ENCODE data around the gene IFNL1.

DNA sequence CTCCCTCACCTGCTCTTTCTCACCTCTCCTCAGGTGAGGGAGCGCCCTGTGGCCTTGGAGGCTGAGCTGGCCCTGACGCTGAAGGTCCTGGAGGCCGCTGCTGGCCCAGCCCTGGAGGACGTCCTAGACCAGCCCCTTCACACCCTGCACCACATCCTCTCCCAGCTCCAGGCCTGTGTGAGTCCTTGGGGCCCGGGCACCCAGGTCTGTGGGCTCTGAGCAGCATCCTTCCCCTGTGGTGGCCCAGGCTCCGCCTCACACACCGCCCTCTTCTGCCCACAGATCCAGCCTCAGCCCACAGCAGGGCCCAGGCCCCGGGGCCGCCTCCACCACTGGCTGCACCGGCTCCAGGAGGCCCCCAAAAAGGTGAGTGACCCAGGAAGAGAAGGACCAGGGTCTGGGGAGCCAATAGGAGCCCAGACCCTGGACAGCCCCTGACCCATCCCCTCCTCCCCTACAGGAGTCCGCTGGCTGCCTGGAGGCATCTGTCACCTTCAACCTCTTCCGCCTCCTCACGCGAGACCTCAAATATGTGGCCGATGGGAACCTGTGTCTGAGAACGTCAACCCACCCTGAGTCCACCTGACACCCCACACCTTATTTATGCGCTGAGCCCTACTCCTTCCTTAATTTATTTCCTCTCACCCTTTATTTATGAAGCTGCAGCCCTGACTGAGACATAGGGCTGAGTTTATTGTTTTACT, 1.9 kb downstream of the IFNL1 start:
- TF ChIP-seq POLR2A (IDR thresholded peaks at IDR 0.05; ENCODE audit: low read depth, low read length) (no peak), POLR2AphosphoS5 (IDR thresholded peaks at IDR 0.05; ENCODE audit: low read depth, low read length) (no peak)
